IPS-18c (cell line): ENCODE results near the gene TRPV4.

Experiments used
- H3K4me3 ChIP-seq: 2 replicates; pipeline ENCODE4 v1.7.0; 2013; ENCODE audit warnings: low read depth, mild to moderate bottlenecking, low read length, moderate library complexity; ENCODE audit not compliant: insufficient read depth
- H3K9me3 ChIP-seq: one replicate; pipeline ENCODE4 v1.6.1; 2013; ENCODE audit warnings: mild to moderate bottlenecking, low read length, moderate library complexity; ENCODE audit not compliant: control insufficient read depth, insufficient read depth

The TRPV4 gene

DNA sequence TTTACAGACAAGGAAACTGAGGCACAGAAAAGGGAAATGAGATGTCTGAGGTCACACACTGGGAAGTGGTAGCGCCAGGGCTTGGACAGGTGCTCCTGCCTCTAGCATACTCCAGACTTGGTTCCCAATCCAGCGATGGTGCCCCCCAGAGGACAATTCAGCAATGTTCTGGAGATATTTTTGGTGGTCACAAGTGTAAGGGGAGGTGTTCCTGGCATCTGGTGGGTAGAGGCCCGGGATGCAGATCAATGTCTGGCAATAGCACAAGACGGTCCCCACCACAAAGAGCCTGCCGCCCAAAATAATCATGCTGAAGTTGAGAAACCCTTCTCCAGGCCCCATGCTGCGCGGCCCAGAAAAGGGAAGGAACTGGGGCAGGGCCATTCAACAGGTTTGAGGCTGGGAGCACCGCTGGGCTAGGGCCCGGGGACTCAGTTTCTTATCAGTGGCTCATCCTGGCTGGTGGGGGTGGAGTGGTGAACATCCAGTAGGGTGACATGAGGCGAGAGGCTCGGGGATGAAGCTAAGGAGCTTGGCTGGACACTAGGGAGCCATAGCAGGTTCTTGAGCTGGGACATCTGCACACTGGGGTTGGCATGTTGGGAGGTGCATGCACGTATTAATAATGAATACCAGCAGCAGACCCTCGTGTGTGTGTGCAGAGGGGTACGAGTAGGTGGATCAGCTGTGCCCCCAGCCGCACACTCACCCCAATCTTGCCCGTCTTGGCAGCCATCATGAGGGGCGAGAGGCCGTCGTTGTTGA is 35.1 kb downstream of the TRPV4 start:
- H3K4me3 ChIP-seq = no peak overlapping the region
- H3K9me3 ChIP-seq = no peaks in the 10 kb centered on the region

DNA sequence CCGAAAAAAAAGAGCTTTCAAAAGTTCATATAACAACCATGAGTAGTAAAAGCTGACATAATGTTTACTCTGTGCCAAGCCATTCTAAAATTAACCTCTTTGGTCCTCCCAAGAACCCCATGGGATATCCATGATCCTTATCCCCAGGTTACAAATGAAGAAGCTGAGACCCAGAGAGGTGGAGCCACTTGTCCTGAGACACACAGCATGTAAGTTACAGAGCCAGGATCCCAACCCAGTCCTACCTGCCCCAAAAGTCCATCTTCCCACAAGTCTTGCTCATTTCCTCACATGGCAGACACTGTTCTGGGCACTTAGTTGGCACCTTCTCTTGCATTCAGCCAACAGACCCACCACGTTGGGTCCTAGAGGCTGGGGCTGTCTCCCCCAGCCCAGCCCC is 37.1 kb downstream of the TRPV4 start:
- no peaks in the 10 kb centered on the region for H3K9me3 ChIP-seq
- no peak overlapping the region for H3K4me3 ChIP-seq

DNA sequence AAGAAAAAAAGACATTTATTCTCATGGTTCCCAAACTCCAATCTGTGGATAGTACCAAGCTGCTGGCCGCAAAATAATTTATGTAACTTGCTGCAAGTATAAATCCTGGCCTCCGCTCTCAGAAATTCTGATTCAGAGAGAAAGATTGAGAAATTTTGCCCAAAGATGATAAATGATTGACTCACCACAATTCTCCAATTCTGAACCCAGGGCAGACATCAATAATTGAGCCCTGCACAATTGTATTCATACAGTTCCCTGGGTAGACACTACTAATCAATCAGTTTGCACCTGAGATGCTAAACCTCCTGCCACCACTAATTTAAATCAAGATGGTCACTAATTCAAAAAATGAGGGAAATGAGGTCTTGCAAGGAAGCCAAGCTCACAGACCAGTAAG is 38.2 kb downstream of the TRPV4 start:
- Histone ChIP-seq H3K4me3 (no peak overlapping the region), H3K9me3 (no peaks in the 10 kb centered on the region)

DNA sequence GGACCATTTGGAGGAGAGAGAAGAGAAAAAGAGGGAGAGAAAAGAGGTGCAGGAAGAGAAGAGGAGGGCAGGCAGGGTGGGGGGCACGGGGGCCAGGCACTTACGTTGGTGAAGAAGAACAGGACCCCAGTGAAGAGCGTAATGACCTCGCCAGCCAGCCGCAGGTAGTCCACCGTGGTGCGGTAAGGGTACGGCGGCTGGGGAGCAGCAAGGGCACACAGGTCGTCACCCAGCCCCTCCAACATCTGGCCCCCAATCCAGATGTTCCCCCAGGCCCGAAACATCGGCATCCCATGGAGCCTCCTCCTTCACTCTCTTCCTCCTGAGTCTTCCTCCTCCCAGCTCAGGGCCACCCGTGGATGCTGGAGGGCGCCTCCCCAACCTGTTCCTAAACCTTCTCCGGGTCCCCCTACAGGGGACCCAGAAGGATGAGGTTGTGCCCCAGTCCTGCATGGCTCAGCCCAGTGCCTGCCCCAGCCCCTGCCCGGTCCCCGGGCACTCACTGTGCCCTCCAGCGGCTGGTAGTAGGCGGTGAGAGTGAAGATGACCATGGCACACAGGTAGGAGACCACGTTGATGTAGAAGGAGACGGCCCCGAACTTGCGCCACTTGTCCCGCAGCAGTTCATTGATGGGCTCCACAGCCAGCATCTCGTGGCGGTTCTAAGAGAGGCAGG is 39.2 kb downstream of the TRPV4 start:
- Histone ChIP-seq H3K4me3 (no peak overlapping the region), H3K9me3 (no peaks in the 10 kb centered on the region)

DNA sequence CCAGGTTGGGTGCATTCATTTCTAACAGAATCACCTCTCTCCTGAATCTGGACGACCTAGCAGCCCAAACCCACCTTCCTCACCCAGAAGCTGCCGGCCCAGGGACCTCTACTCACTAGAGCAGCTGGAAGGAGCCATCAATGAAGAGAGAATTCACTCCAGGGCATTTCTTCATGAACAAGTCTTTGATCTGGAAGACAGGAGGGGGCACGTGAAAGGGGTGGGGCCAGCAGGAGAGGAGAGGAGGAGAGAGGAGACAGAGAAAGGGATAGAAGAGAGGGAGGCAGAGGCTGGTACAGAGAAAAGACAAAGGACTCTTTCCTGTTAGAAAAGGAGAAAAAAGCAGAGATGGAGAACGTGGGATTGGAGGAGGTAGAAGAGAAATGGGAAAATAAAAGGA is 39.8 kb downstream of the TRPV4 start:
- Histone ChIP-seq H3K4me3 (no peak overlapping the region), H3K9me3 (no peaks in the 10 kb centered on the region)

DNA sequence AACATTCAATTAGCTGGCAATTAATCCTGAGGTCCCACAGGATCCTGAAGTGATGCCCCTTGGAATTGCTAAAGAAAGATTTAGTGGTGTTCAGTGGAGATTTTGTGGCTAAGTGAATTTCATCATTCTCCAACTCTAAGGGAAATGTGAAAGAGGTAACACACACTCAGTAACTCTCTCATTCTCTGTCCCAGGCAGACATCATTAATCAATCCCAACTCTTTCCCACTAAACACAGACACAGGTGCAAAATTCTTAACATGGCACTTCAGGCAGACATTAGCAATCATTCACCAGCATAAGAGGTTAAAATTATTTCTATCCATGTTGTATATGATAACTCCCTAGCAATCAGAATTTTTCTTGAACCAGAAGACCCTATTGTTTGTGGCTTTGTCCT is 40.2 kb downstream of the TRPV4 start:
- Histone ChIP-seq H3K9me3 (no peaks in the 10 kb centered on the region), H3K4me3 (no peak overlapping the region)

DNA sequence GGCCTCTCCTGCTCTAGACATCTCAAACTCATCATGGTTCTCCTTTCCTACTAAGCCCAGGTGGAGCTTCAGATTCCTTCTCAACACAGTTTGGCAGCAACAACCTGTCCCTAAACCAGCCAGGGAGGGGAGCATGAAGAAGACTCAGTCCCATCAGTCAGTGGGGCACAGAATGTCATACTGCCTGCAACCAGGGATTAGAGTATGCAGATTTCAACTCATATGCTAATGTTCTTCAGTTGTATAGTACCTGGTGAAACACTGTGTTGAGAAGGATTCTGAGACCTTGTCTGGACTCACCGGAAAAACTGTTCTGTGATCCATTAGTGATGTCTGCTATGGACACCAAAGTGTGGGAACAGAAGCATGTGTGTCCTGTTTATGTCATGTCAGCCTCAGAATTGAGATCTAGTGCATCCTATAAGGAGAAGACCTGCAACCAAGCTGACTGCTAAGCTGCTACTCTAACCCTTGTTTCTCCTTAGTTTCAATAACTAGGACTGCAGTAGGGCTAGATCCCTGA is 43.6 kb downstream of the TRPV4 start:
- H3K4me3 ChIP-seq = no peak overlapping the region
- no peaks in the 10 kb centered on the region for H3K9me3 ChIP-seq

DNA sequence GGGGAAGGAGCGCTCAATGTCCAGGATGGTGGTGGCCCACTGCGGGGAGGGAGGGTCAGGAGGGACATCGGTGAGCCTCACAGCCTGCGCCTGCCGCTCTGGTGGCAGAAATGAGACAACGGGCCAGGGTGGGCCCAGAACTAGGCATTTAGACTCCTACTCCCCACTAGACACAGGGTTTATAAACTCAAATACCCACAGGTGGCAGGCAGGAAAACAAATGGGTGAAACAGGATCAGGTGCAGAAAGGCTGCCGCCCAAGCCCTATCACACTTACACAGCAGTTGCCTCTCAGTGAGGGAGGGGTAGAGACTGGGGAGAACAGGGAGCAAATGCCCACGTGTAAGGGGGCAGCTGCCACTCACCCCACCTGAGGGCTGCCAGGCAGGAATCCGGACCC is 46.4 kb downstream of the TRPV4 start:
- no peak overlapping the region for H3K4me3 ChIP-seq
- H3K9me3 ChIP-seq = no peaks in the 10 kb centered on the region

DNA sequence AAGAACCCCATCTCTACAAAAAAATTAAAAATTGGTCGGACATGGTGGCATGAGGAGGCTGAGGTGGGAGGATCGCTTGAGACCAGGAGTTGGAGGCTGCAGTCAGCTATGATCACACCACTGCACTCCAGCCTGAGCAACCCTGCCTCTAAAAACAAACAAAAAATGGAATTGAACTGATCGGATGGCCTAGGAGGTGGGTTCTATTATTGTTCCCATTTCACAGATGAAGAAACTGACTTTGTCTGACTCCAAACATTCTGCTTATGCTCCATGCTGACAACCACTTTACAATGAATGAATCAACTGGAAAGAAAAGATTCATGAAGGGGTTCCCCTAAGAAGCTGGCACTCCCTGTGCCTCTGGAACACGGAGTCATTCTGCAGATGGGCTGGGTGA is 47.3 kb downstream of the TRPV4 start:
- H3K9me3 ChIP-seq = no peaks in the 10 kb centered on the region
- H3K4me3 ChIP-seq = no peak overlapping the region

DNA sequence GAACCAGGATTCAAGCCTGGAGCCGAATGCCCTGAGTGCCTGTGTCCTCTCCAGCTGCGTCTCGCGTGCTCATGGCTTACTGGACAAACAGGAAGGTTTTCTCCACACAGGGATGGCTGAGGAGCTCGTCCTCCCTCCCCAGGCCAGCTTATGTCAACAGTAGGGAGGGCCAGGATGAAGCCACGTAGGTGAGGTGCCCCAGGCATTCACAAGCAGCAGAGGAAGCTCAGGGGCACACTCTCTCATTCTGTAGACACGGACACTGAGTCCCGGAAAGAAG is 49.3 kb downstream of the TRPV4 start:
- H3K9me3 ChIP-seq = no peaks in the 10 kb centered on the region
- H3K4me3 ChIP-seq = no peak overlapping the region

DNA sequence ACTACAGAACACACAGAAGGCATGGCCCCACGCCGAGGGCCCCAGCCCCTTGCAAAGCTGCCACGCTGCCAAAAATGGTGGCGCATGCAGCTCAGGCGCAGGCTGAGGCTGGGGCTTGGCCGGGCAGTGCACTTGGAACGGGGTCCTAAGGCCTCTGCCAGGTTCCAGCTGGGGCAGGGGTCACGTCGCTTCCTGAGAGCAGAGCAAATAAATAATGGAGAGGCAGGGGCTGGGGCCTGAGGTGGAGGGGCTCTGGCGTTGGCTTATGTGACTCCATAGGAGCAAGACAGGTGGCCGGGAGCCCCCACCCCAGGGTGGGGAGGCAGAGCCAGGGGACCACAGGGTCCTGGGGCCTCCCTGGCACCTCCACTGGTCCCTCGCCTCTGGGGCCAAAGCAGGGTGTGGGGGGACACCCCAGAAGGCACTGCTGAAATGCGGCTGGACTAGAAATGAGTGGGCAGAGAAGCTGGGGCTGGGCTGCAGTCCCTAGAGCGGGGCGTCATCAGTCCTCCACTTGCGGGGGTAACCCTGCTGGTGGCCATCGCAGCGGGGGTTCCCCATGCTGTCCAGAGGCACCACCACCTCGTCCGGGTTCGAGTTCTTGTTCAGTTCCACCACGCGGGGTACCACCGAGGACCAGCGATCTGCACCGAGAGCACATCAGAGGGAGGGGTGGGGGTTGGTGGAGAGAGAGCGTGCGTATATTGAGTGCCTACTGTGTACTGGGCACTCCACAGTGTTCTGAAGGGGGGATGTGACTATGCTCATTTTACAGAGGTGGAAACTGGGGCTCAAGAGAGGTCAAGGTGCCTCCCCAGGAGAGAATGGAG is 49.8 kb downstream of the TRPV4 start:
- Histone ChIP-seq H3K9me3 (no peaks in the 10 kb centered on the region), H3K4me3 (no peak overlapping the region)

DNA sequence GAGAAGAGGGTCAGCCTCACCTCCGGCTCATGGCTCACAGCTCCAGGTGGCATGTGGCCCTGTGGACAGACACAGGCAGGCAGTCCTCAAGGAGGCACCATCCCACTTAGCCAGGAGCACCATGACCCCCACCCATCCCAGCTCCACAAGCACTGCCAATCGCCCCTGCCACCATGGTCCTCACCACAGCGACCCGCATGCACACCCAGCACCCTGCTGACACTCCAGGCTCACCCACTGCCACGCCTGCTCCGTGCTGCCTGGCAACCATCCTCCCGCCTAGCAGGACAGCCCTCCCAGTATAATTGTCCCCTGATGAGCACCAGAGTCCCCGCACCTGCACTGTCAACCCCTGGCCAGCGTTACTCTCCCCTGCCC is 50.9 kb downstream of the TRPV4 start:
- no peak overlapping the region for H3K4me3 ChIP-seq
- H3K9me3 ChIP-seq = no peaks in the 10 kb centered on the region

DNA sequence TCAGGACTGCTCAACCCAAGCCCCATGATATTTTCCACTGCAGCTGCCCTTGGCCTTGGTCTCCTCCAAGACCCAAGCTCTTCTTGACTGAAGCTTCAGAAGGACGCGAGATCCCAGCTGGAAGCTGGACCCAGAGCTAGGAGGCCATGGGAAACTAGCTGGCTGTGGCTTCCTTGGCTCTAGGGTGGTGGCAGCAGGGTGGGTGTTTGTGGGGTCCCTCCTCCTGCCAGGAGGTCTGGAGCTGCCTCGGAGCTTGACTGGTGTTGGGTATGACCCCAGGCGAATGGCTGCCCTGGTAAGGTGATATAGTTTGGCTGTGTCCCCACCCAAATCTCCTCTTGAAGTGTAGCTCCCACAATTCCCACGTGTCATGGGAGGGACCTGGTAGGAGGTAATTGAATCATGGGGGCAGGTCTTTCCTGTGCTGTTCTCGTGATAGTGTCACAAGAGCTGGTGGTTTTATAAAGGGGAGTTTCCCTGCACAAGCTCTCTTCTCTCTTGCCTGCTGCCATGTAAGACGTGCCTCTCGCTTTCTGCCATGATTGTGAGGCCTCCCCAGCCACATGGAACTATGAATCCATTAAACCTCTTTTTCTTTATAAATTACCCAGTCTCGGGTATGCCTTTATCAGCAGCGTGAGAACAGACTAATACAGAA is 51.4 kb downstream of the TRPV4 start:
- no peaks in the 10 kb centered on the region for H3K9me3 ChIP-seq
- H3K4me3 ChIP-seq = no peak overlapping the region

DNA sequence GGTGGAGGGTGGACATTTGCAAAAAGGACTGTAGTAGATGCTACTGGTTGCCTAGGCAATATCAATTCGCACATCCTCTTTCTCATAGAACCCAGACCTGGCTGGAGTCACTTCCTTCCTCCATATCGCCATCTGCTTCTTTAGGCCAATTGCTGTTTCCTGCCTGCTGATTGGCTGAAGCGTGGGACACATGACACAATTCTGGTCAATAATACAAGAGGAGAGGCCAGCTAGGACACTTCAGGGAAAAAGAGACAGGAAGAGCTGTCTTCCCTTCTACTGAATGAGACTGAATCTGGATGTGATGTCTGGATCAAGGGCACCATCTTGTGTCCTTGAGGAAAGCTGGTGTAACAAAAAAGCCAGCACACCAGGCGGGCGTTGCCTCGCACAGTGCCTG is 53.8 kb downstream of the TRPV4 start:
- Histone ChIP-seq H3K4me3 (no peak overlapping the region), H3K9me3 (no peaks in the 10 kb centered on the region)

DNA sequence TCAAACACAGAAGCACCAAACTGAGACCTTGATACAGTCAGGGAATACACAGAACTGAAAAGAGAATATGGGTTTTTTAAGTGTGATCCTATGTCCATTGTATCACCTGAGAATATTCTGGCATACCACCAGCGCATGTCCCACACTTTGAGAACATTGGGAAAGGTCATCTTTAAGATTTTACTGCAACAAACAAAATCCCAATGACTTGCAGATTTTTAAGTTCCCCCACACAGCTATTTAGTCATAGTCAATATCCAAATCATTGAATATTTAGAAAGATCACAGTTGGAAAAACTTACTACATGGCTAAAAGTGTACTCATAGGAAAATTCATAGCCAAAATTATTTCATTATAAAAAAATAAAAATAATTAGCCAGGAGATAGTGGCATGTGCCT is 54.5 kb downstream of the TRPV4 start:
- H3K4me3 ChIP-seq = no peak overlapping the region
- H3K9me3 ChIP-seq = no peaks in the 10 kb centered on the region

DNA sequence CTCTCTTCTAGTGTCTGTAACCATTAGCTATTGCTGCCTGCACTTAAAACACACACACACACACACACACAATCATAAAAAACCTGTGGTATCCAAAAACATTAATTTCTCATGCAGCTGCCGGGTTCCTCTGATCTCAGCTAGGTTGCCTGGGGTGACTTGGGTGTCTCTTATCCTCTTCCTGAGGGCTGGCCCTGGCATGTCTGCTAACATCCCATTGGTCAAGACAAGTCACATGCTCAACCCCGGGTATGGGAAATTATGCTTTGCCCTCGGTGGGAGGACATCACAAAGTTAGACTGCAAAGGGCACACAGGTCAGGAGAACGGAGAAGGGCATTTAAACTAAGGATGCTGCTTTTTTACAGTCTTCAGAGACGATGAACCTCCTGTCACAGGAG is 55.7 kb downstream of the TRPV4 start:
- Histone ChIP-seq H3K4me3 (no peak overlapping the region), H3K9me3 (no peaks in the 10 kb centered on the region)

DNA sequence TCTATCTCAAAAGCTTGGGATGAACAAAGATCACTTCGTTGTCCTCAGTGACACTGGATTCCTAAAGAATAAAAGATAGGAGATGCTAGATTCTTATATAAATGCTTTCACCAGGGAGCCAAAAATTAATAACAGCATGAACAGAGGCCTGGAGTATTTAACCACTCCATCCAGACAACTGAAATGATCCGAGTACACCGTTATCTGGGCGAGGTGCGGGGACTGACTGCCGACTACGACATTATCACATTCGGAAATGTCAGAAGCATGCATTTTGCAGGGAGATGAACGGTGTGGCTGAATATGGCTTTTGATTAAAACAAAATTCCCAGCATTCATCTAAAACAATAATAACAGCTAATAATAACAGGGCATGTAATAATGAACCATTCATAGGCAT is 56.6 kb downstream of the TRPV4 start:
- Histone ChIP-seq H3K4me3 (no peak overlapping the region), H3K9me3 (no peaks in the 10 kb centered on the region)
